Gastroesophageal sphincter (tissue), 4 donors: Measurements from ENCODE around the gene TTC21A. TPM values are rescaled to one million over a fixed set of nuclear protein-coding genes. Genes with fewer than 3 reads are reported as not detected.

Source experiments
- ATAC-seq: fragments of 150-250 bp; one replicate; pipeline ENCODE4 v1.9.1; 2016; ENCODE audit warnings: mild to moderate bottlenecking, moderate library complexity
- H3K27ac ChIP-seq, 4 donors: fragments of 200-600 bp; sonication (generic) in 3 of 4; 1 replicate in 3 of 4; 2 replicates in 1 of 4; pipeline ENCODE4 v1.5.1; 2016 to 2019
- H3K27me3 ChIP-seq: fragments of 200-600 bp; sonication (generic); one replicate; pipeline ENCODE4 v1.5.1; 2019
- H3K36me3 ChIP-seq, 2 donors: fragments of 200-600 bp; sonication (generic); one replicate each; pipeline ENCODE4 v1.5.1; 2019; ENCODE audit warnings: control low read depth in 1 of 2
- H3K4me1 ChIP-seq, 3 donors: fragments of 200-600 bp; sonication (generic); 1 replicate in 2 of 3; 2 replicates in 1 of 3; pipeline ENCODE4 v1.5.1; 2016 to 2019; ENCODE audit warnings: control low read depth in 2 of 3
- H3K4me3 ChIP-seq, 2 donors: fragments of 200-600 bp; sonication (generic); one replicate each; pipeline ENCODE4 v1.5.1; 2019; ENCODE audit warnings: mild to moderate bottlenecking in 1 of 2, moderate library complexity in 1 of 2
- H3K9me3 ChIP-seq, 3 donors: fragments of 200-600 bp; sonication (generic); one replicate each; pipeline ENCODE4 v1.5.1; 2017 to 2019; ENCODE audit warnings: control low read depth in 2 of 3
- CTCF ChIP-seq, 4 experiments: fragments of 200-600 bp in 2 of 4; fragments of 450-650 bp in 2 of 4; sonication (generic) in 1 of 4; IDR thresholded peaks; one replicate each; pipeline ENCODE4 v1.5.1; 2017 to 2019; ENCODE audit warnings: antibody characterized with exemption in 4 of 4, mild to moderate bottlenecking in 2 of 4, moderate library complexity in 2 of 4
- EP300 ChIP-seq: sonication (generic); formaldehyde crosslinking; IDR thresholded peaks from one replicate; pipeline ENCODE4 v1.6.1; 2017; ENCODE audit warnings: antibody characterized with exemption, mild to moderate bottlenecking
- POLR2A ChIP-seq, 2 donors: fragments of 450-650 bp; IDR thresholded peaks; one replicate each; pipeline ENCODE4 v1.6.1; 2017; ENCODE audit warnings: antibody characterized with exemption in 2 of 2, mild to moderate bottlenecking in 2 of 2, moderate library complexity in 1 of 2
- POLR2AphosphoS5 ChIP-seq: sonication (generic); formaldehyde crosslinking; IDR thresholded peaks from one replicate; pipeline ENCODE4 v1.6.1; 2017; ENCODE audit warnings: antibody characterized with exemption
- WGBS, 2 donors: methylation state at CpG; one replicate each; pipeline ENCODE4 v1.1.5; 2018; ENCODE audit warnings: low coverage in 1 of 2; 5-methylcytosine and 5-hydroxymethylcytosine counted together
- total RNA-seq, 4 donors: library from RNA; depleted of rRNA; stranded (reverse); fragments of >200 nt; gene quantifications; one replicate each; pipeline ENCODE4 v1.1.0, GENCODE V29; 2016

TTC21A gene
- total RNA-seq, 4 donors from 2014 or later: 0.54 to 8.5 (median 5.0) TPM

GRCh38 chr3:39146611-39147591 is 39.4 kb downstream of the TTC21A start:
- Histone ChIP-seq H3K36me3 (peaks cover 0 to 48% of the 10 kb centered on the region in 2 donors), H3K27ac (peak overlapping the region; percentile 52 to 100 (median 99)), H3K4me3 (peak overlapping the region in 1 of 2 donors; percentile 18), H3K4me1 (peaks cover 11 to 95% (median 66%) of the 10 kb centered on the region in 3 donors), H3K27me3 (no peaks in the 10 kb centered on the region), H3K9me3 (no peaks in the 10 kb centered on the region)
- TF ChIP-seq POLR2AphosphoS5 (peak; percentile 76), CTCF (IDR thresholded peaks at IDR 0.05) (no peak), POLR2A (IDR thresholded peaks at IDR 0.05) (no peak)
- ATAC-seq: peak; percentile 68
- WGBS, 2 donors: 0 to 10% methylated on average over 5 to 11 of the region's 15 CpGs

GRCh38 chr3:39147711-39148434 is 40.4 kb downstream of the TTC21A start:
- 37 to 55% methylated on average over 3 to 7 of the region's 9 CpGs for WGBS, 2 donors
- H3K27ac ChIP-seq: peak overlapping the region; percentile 52 to 100 (median 99)
- H3K4me3 ChIP-seq: peak overlapping the region in 1 of 2 donors; percentile 18
- H3K27me3 ChIP-seq: no peaks in the 10 kb centered on the region
- no peak for ATAC-seq
- H3K9me3 ChIP-seq: no peaks in the 10 kb centered on the region
- H3K36me3 ChIP-seq: peaks cover 0 to 38% of the 10 kb centered on the region in 2 donors
- TF ChIP-seq EP300 (no peak), POLR2AphosphoS5 (no peak), POLR2A (IDR thresholded peaks at IDR 0.05) (no peak), CTCF (IDR thresholded peaks at IDR 0.05) (no peak)
- peaks cover 11 to 88% (median 59%) of the 10 kb centered on the region in 3 donors for H3K4me1 ChIP-seq

GRCh38 chr3:39148435-39149058 is 41.1 kb downstream of the TTC21A start:
- Histone ChIP-seq H3K9me3 (no peaks in the 10 kb centered on the region), H3K4me3 (peak overlapping the region in 1 of 2 donors; percentile 18), H3K27ac (peak overlapping the region in 3 of 4 donors; percentile 98 to 100 (median 100)), H3K4me1 (peaks cover 11 to 82% (median 59%) of the 10 kb centered on the region in 3 donors), H3K36me3 (peaks cover 0 to 31% of the 10 kb centered on the region in 2 donors), H3K27me3 (no peaks in the 10 kb centered on the region)
- no peak for ATAC-seq
- no peak for TF ChIP-seq POLR2AphosphoS5
- no peak for TF ChIP-seq CTCF (IDR thresholded peaks at IDR 0.05)
- no peak for TF ChIP-seq POLR2A (IDR thresholded peaks at IDR 0.05)
- no peak for TF ChIP-seq EP300
- 30 to 41% methylated on average over 4 to 7 of the region's 9 CpGs for WGBS, 2 donors

GRCh38 chr3:39149059-39149455 is 41.6 kb downstream of the TTC21A start:
- H3K27me3 ChIP-seq: no peaks in the 10 kb centered on the region
- H3K27ac ChIP-seq: peak overlapping the region in 3 of 4 donors; percentile 98 to 100 (median 100)
- ATAC-seq: no peak
- peak overlapping the region in 1 of 2 donors; percentile 18 for H3K4me3 ChIP-seq
- H3K36me3 ChIP-seq: peaks cover 0 to 26% of the 10 kb centered on the region in 2 donors
- no peak for TF ChIP-seq EP300
- no peak for TF ChIP-seq CTCF (IDR thresholded peaks at IDR 0.05)
- peaks cover 11 to 82% (median 59%) of the 10 kb centered on the region in 3 donors for H3K4me1 ChIP-seq
- 34 to 43% methylated on average over 4 of the region's 4 CpGs for WGBS, 2 donors
- no peaks in the 10 kb centered on the region for H3K9me3 ChIP-seq
